ENCODE measurements around the gene SERPIND1.
"Not testable (repeated sequence)": the region's sequence is repeated elsewhere in the genome, so short reads cannot be mapped to it uniquely, and the experiment has no call there.

- not testable (repeated sequence) for TF ChIP-seq CTCF, POLR2A, EP300 (IDR thresholded peaks at IDR 0.05)
These were observed 51.3 kb downstream of the SERPIND1 start for GRCh38 chr22:20825216-20825615.
